ENCODE measurements around the gene POU3F3. TPM values are rescaled to one million over a fixed set of nuclear protein-coding genes. Genes with fewer than 3 reads are reported as not detected.

The POU3F3 gene
- total RNA-seq, 2 experiments from 2014 or later = not detected

GRCh38 chr2:104851291-104852089, 2.4 kb upstream of the POU3F3 start:
- Mint-ChIP-seq H3K9me3 (no peaks in the 10 kb centered on the region), H3K36me3 (no peaks in the 10 kb centered on the region), H3K27ac (no peak overlapping the region), H3K27me3 (peaks cover 81% of the 10 kb centered on the region), H3K4me3 (no peak overlapping the region), H3K4me1 (peaks cover 21% of the 10 kb centered on the region)
- DNase-seq (no peak), ATAC-seq (ENCODE audit: low read depth) (no peak)
- POLR2A ChIA-PET = no interaction called here

- no peak overlapping the region for H3K27ac Mint-ChIP-seq
- peak; percentile 51 for DNase-seq
- peaks cover 78% of the 10 kb centered on the region for H3K27me3 Mint-ChIP-seq
- no peaks in the 10 kb centered on the region for H3K9me3 Mint-ChIP-seq
- no peaks in the 10 kb centered on the region for H3K36me3 Mint-ChIP-seq
- POLR2A ChIA-PET = no interaction called here
- peaks cover 23% of the 10 kb centered on the region for H3K4me1 Mint-ChIP-seq
- no peak for ATAC-seq (ENCODE audit: low read depth)
- H3K4me3 Mint-ChIP-seq = peak overlapping the region; percentile 93
These were observed 1.7 kb upstream of the POU3F3 start for GRCh38 chr2:104852090-104852666.

GRCh38 chr2:104854498-104855220, 744 bp downstream of the POU3F3 start:
- POLR2A ChIA-PET = no interaction called here
- DNase-seq = peak; percentile 39
- ATAC-seq (ENCODE audit: low read depth) = no peak
- H3K4me3 Mint-ChIP-seq = peak overlapping the region; percentile 93
- H3K4me1 Mint-ChIP-seq = peaks cover 27% of the 10 kb centered on the region
- no peaks in the 10 kb centered on the region for H3K36me3 Mint-ChIP-seq
- H3K27ac Mint-ChIP-seq = peak overlapping the region; percentile 65
- no peaks in the 10 kb centered on the region for H3K9me3 Mint-ChIP-seq
- peaks cover 78% of the 10 kb centered on the region for H3K27me3 Mint-ChIP-seq

- Mint-ChIP-seq H3K9me3 (no peaks in the 10 kb centered on the region), H3K27me3 (peaks cover 78% of the 10 kb centered on the region), H3K4me3 (no peak overlapping the region), H3K36me3 (no peaks in the 10 kb centered on the region), H3K4me1 (peaks cover 27% of the 10 kb centered on the region), H3K27ac (no peak overlapping the region)
- POLR2A ChIA-PET = no interaction called here
- DNase-seq (no peak), ATAC-seq (ENCODE audit: low read depth) (no peak)
These were observed 1.5 kb downstream of the POU3F3 start for GRCh38 chr2:104855221-104856085.

- POLR2A ChIA-PET = no interaction called here
- peaks cover 75% of the 10 kb centered on the region for H3K27me3 Mint-ChIP-seq
- peak overlapping the region; percentile 42 for H3K27ac Mint-ChIP-seq
- H3K4me3 Mint-ChIP-seq = peak overlapping the region; percentile 42
- no peak for ATAC-seq (ENCODE audit: low read depth)
- DNase-seq = peak; percentile 46
- H3K9me3 Mint-ChIP-seq = no peaks in the 10 kb centered on the region
- H3K36me3 Mint-ChIP-seq = no peaks in the 10 kb centered on the region
- H3K4me1 Mint-ChIP-seq = peaks cover 25% of the 10 kb centered on the region
These were observed 2.4 kb downstream of the POU3F3 start for GRCh38 chr2:104856086-104856972.

- Mint-ChIP-seq H3K4me3 (peak overlapping the region; percentile 70), H3K27me3 (peaks cover 75% of the 10 kb centered on the region), H3K4me1 (peaks cover 24% of the 10 kb centered on the region), H3K27ac (no peak overlapping the region), H3K9me3 (no peaks in the 10 kb centered on the region), H3K36me3 (no peaks in the 10 kb centered on the region)
- POLR2A ChIA-PET = no interaction called here
- no peak for ATAC-seq (ENCODE audit: low read depth)
- DNase-seq = no peak
These were observed 3.0 kb downstream of the POU3F3 start for GRCh38 chr2:104856973-104857261.

GRCh38 chr2:104857262-104858005, 3.5 kb downstream of the POU3F3 start:
- no peak for ATAC-seq (ENCODE audit: low read depth)
- H3K4me1 Mint-ChIP-seq = peaks cover 25% of the 10 kb centered on the region
- no peaks in the 10 kb centered on the region for H3K9me3 Mint-ChIP-seq
- no peaks in the 10 kb centered on the region for H3K36me3 Mint-ChIP-seq
- peak overlapping the region; percentile 22 for H3K27ac Mint-ChIP-seq
- DNase-seq = no peak
- POLR2A ChIA-PET = no interaction called here
- peaks cover 75% of the 10 kb centered on the region for H3K27me3 Mint-ChIP-seq
- peak overlapping the region; percentile 70 for H3K4me3 Mint-ChIP-seq

GRCh38 chr2:104858006-104858978, 4.4 kb downstream of the POU3F3 start:
- peaks cover 71% of the 10 kb centered on the region for H3K27me3 Mint-ChIP-seq
- ATAC-seq (ENCODE audit: low read depth) = no peak
- no peak overlapping the region for H3K4me3 Mint-ChIP-seq
- H3K9me3 Mint-ChIP-seq = no peaks in the 10 kb centered on the region
- POLR2A ChIA-PET = no interaction called here
- peaks cover 20% of the 10 kb centered on the region for H3K4me1 Mint-ChIP-seq
- DNase-seq = no peak
- no peaks in the 10 kb centered on the region for H3K36me3 Mint-ChIP-seq
- H3K27ac Mint-ChIP-seq = no peak overlapping the region

GRCh38 chr2:104859291-104859765, 5.4 kb downstream of the POU3F3 start:
- no peak for ATAC-seq (ENCODE audit: low read depth)
- Mint-ChIP-seq H3K4me3 (no peak overlapping the region), H3K36me3 (no peaks in the 10 kb centered on the region), H3K27ac (no peak overlapping the region), H3K4me1 (peaks cover 16% of the 10 kb centered on the region), H3K9me3 (no peaks in the 10 kb centered on the region), H3K27me3 (peaks cover 69% of the 10 kb centered on the region)
- no peak for DNase-seq
- POLR2A ChIA-PET = no interaction called here

- peaks cover 70% of the 10 kb centered on the region for H3K27me3 Mint-ChIP-seq
- H3K9me3 Mint-ChIP-seq = no peaks in the 10 kb centered on the region
- DNase-seq (no peak), ATAC-seq (ENCODE audit: low read depth) (no peak)
- H3K27ac Mint-ChIP-seq = no peak overlapping the region
- POLR2A ChIA-PET = no interaction called here
- no peak overlapping the region for H3K4me3 Mint-ChIP-seq
- H3K4me1 Mint-ChIP-seq = peaks cover 11% of the 10 kb centered on the region
- no peaks in the 10 kb centered on the region for H3K36me3 Mint-ChIP-seq
These were observed 6.0 kb downstream of the POU3F3 start for GRCh38 chr2:104859766-104860450.

- peaks cover 11% of the 10 kb centered on the region for H3K4me1 Mint-ChIP-seq
- no peak for ATAC-seq (ENCODE audit: low read depth)
- H3K9me3 Mint-ChIP-seq = no peaks in the 10 kb centered on the region
- POLR2A ChIA-PET = no interaction called here
- H3K36me3 Mint-ChIP-seq = no peaks in the 10 kb centered on the region
- DNase-seq = no peak
- H3K27me3 Mint-ChIP-seq = peaks cover 75% of the 10 kb centered on the region
- no peak overlapping the region for H3K4me3 Mint-ChIP-seq
- H3K27ac Mint-ChIP-seq = no peak overlapping the region
These were observed 6.5 kb downstream of the POU3F3 start for GRCh38 chr2:104860451-104860790.
